Peyer's patch (tissue), 4 donors: ENCODE data around the gene CAPN9.

Source experiments
- POLR2A ChIP-seq, 2 donors: fragments of 450-650 bp; IDR thresholded peaks; one replicate each; pipeline ENCODE4 v1.5.1; 2017; ENCODE audit warnings: antibody characterized with exemption in 2 of 2, mild to moderate bottlenecking in 2 of 2, moderate library complexity in 2 of 2
- TF ChIP-seq, protein P1 (sequence below), 6 experiments: fragments of 450-650 bp in 4 of 6; fragments of 200-600 bp in 2 of 6; sonication (generic) in 1 of 6; IDR thresholded peaks; one replicate each; pipeline ENCODE4 v1.5.1; 2017 to 2019; ENCODE audit warnings: antibody characterized with exemption in 6 of 6, mild to moderate bottlenecking in 3 of 6, moderate library complexity in 1 of 6

- no peak for TF ChIP-seq POLR2A (IDR thresholded peaks at IDR 0.05)
- TF ChIP-seq, protein P1, sequence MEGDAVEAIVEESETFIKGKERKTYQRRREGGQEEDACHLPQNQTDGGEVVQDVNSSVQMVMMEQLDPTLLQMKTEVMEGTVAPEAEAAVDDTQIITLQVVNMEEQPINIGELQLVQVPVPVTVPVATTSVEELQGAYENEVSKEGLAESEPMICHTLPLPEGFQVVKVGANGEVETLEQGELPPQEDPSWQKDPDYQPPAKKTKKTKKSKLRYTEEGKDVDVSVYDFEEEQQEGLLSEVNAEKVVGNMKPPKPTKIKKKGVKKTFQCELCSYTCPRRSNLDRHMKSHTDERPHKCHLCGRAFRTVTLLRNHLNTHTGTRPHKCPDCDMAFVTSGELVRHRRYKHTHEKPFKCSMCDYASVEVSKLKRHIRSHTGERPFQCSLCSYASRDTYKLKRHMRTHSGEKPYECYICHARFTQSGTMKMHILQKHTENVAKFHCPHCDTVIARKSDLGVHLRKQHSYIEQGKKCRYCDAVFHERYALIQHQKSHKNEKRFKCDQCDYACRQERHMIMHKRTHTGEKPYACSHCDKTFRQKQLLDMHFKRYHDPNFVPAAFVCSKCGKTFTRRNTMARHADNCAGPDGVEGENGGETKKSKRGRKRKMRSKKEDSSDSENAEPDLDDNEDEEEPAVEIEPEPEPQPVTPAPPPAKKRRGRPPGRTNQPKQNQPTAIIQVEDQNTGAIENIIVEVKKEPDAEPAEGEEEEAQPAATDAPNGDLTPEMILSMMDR (IDR thresholded peaks at IDR 0.05) = no peak
Measured at GRCh38 chr1:230794431-230794830, 47.2 kb downstream of the CAPN9 start.
